Panc1 (cell line): ENCODE measurements around the gene HOXC4.

Source experiments
- CTCF ChIP-seq: fragments of 450-650 bp; IDR thresholded peaks from 2 replicates; pipeline ENCODE4 v1.5.1; 2017; ENCODE audit warnings: mild to moderate bottlenecking
- POLR2AphosphoS5 ChIP-seq: IDR thresholded peaks from 2 replicates; pipeline ENCODE4 v1.6.1; 2012; ENCODE audit warnings: mild to moderate bottlenecking, low read depth, low read length, moderate library complexity
- REST ChIP-seq, 2 experiments: IDR thresholded peaks; 2 replicates each; pipeline ENCODE4 v1.6.1; 2011 to 2012; ENCODE audit warnings: low read depth in 2 of 2, control low read depth in 1 of 2, low read length in 1 of 2, mild to moderate bottlenecking in 1 of 2, moderate library complexity in 1 of 2; ENCODE audit not compliant: insufficient read depth in 1 of 2
- SIN3A ChIP-seq: IDR thresholded peaks from 2 replicates; pipeline ENCODE4 v1.6.1; 2012; ENCODE audit warnings: low read depth, mild to moderate bottlenecking, low read length, moderate library complexity, borderline replicate concordance; ENCODE audit not compliant: insufficient read depth

GRCh38 chr12:54022960-54023884 lies 30.4 kb upstream of the HOXC4 start:
- no peak for TF ChIP-seq REST (IDR thresholded peaks at IDR 0.05; ENCODE audit: insufficient read depth in 1 of 2, low read depth in 2 of 2, low read length in 1 of 2)
- no peak for TF ChIP-seq CTCF
- no peak for TF ChIP-seq POLR2AphosphoS5
- TF ChIP-seq SIN3A: no peak
